ENCODE results near the gene GNLY.

- TF ChIP-seq CTCF (IDR thresholded peaks at IDR 0.05; ENCODE audit: insufficient read depth, low read length, poor library complexity, severe bottlenecking) (no peak), EZH2phosphoT487 (conservative IDR thresholded peaks at IDR 0.05; ENCODE audit: low read length) (no peak)
These were observed 29.7 kb downstream of the GNLY start for GRCh38 chr2:85723707-85724360.
